Common myeloid progenitor, CD34-positive (primary cell): Measurements from ENCODE around the gene TOP2A.
"Not testable (repeated sequence)": the region's sequence is repeated elsewhere in the genome, so short reads cannot be mapped to it uniquely, and the experiment has no call there.

ENCODE experiments used
- CTCF ChIA-PET: fragments of 350-600 bp; sonication (Branson Sonifier 250); formaldehyde crosslinking; loops from one replicate; lab custom pipeline; 2021; ENCODE audit warnings: antibody characterized with exemption; lab: Charles Lee
- POLR2A ChIA-PET: fragments of 350-600 bp; sonication (Branson Sonifier 250); formaldehyde crosslinking; loops from one replicate; lab custom pipeline; 2021; ENCODE audit warnings: antibody characterized with exemption; lab: Charles Lee
- DNase-seq, 3 donors: peaks; one replicate each; pipeline versions ENCODE4 v3.0.0 to v3.0.0-alpha.2; 2013
- H3K27ac ChIP-seq, 2 experiments: 1 replicate in 1 of 2; 2 replicates in 1 of 2; pipeline ENCODE4 v1.7.0; 2013; ENCODE audit warnings: inconsistent platforms in 2 of 2, low read length in 2 of 2, mild to moderate bottlenecking in 2 of 2, low read depth in 1 of 2, moderate library complexity in 1 of 2; ENCODE audit not compliant: severe bottlenecking in 2 of 2, insufficient read depth in 1 of 2, poor library complexity in 1 of 2
- H3K27me3 ChIP-seq, 5 experiments: replicated peaks in 2 of 5; 1 replicate in 3 of 5; 2 replicates in 2 of 5; pipeline versions ENCODE4 v1.6.1 to v1.7.0; 2013; ENCODE audit warnings: low read length in 4 of 5, mild to moderate bottlenecking in 2 of 5, moderate library complexity in 2 of 5, inconsistent platforms in 1 of 5; ENCODE audit not compliant: insufficient read depth in 5 of 5, control insufficient read depth in 4 of 5
- H3K36me3 ChIP-seq, 4 experiments: 1 replicate in 2 of 4; 2 replicates in 2 of 4; pipeline versions ENCODE4 v1.6.1 to v1.7.0; 2013; ENCODE audit warnings: low read length in 3 of 4, control low read depth in 1 of 4, mild to moderate bottlenecking in 1 of 4; ENCODE audit not compliant: control insufficient read depth in 4 of 4, insufficient read depth in 4 of 4
- H3K4me1 ChIP-seq, 4 experiments: 1 replicate in 3 of 4; 2 replicates in 1 of 4; pipeline versions ENCODE4 v1.6.1 to v1.7.1; 2013; ENCODE audit warnings: low read length in 3 of 4, mild to moderate bottlenecking in 3 of 4, control low read depth in 1 of 4, inconsistent platforms in 1 of 4, moderate library complexity in 1 of 4; ENCODE audit not compliant: control insufficient read depth in 4 of 4, insufficient read depth in 4 of 4; ENCODE audit errors: control extremely low read depth in 1 of 4
- H3K4me3 ChIP-seq, 7 experiments: 1 replicate in 4 of 7; 2 replicates in 3 of 7; pipeline versions ENCODE4 v1.5.1 to v1.7.0; 2013; ENCODE audit warnings: mild to moderate bottlenecking in 7 of 7, low read length in 6 of 7, moderate library complexity in 6 of 7, inconsistent platforms in 2 of 7, low read depth in 2 of 7, control low read depth in 1 of 7; ENCODE audit not compliant: insufficient read depth in 4 of 7, control insufficient read depth in 1 of 7; ENCODE audit errors: extremely low read depth in 1 of 7
- H3K9me3 ChIP-seq, 5 experiments: 1 replicate in 4 of 5; 2 replicates in 1 of 5; pipeline versions ENCODE4 v1.6.1 to v1.7.1; 2013; ENCODE audit warnings: low read length in 4 of 5, mild to moderate bottlenecking in 2 of 5, inconsistent platforms in 1 of 5, low read depth in 1 of 5, moderate library complexity in 1 of 5; ENCODE audit not compliant: control insufficient read depth in 4 of 5, insufficient read depth in 2 of 5; ENCODE audit errors: control extremely low read depth in 1 of 5
- WGBS: methylation state at CpG from one replicate; pipeline ENCODE4 v1.1.5; 2013; ENCODE audit not compliant: insufficient coverage; 5-methylcytosine and 5-hydroxymethylcytosine counted together

Gene TOP2A

DNA sequence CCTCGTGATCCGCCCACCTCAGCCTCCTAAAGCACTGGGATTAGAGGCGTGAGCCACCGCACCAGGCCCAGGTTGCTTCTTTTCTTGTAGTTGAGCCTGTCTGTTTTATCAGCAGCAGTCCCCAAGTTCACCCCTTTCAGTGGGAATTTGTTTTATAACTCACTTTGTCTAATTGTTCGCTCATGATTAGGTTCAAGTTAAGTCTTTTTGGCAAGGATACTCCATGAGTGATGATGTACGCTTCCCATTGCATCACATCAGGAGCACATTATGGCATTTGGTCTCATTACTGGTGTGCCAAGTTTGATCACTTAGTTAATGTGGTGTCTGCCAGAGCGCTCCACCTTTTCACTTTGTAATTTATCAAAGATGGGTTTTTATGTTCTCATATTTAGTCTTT, 38.7 kb downstream of the TOP2A start:
- Histone ChIP-seq H3K27ac (no peak overlapping the region), H3K4me1 (peaks cover 3 to 8% (median 6%) of the 10 kb centered on the region in 4 experiments), H3K27me3 (no peaks in the 10 kb centered on the region), H3K36me3 (no peaks in the 10 kb centered on the region), H3K9me3 (no peaks in the 10 kb centered on the region), H3K4me3 (no peak overlapping the region)
- POLR2A ChIA-PET: interaction anchor here (0.6 kb wide), 1 partner anchor 24 kb away, joined by 3 read pairs; no protein-coding TSS in a partner anchor
- CTCF ChIA-PET: no interaction called here
- WGBS: 99% methylated on average over 6 of the region's 7 CpGs
- DNase-seq: no peak

DNA sequence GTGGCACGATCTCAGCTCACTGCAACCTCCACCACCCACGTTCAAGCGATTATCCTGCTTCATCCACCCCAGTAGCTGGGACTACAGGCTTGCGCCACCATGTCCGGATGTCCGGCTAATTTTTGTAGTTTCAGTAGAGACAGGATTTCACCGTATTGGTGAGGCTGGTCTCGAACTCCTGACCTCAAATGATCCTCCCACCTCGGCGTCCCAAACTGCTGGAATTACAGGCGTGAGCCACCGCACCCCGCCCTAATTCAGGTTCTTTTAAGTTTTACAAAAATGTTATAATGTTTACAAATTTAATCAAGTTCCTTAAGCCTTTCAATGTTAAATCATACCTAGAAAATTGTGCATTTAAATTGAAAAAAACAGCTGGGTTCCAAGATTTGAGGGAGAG, 39.9 kb downstream of the TOP2A start:
- ChIA-PET POLR2A (no interaction called here), CTCF (interaction anchor here (1.4 kb wide), 1 partner anchor 54 kb away, joined by 3 read pairs; no protein-coding TSS in a partner anchor)
- Histone ChIP-seq H3K27ac (no peak overlapping the region), H3K27me3 (no peaks in the 10 kb centered on the region), H3K4me3 (no peak overlapping the region), H3K9me3 (no peaks in the 10 kb centered on the region), H3K36me3 (no peaks in the 10 kb centered on the region), H3K4me1 (peaks cover 3 to 8% (median 6%) of the 10 kb centered on the region in 4 experiments)
- DNase-seq: no peak
- WGBS: 100% methylated on average over 3 of the region's 13 CpGs

- H3K27me3 ChIP-seq, POLR2A ChIA-PET, H3K27ac ChIP-seq, H3K4me1 ChIP-seq, H3K36me3 ChIP-seq, H3K9me3 ChIP-seq: not testable (repeated sequence)
- WGBS: 76% methylated on average over 5 of the region's 6 CpGs
- CTCF ChIA-PET: interaction anchor here (1.1 to 2.7 kb wide), 9 partner anchors 11 to 184 kb away, joined by 3 to 7 read pairs (median 4); no protein-coding TSS in a partner anchor
- peak overlapping the region in 4 of 7 experiments; percentile 11 to 55 (median 20) for H3K4me3 ChIP-seq
- peak in 2 of 3 donors; percentile 37 to 55 for DNase-seq
Measured at GRCh38 chr17:40376541-40376940, 41.2 kb downstream of the TOP2A start.

DNA sequence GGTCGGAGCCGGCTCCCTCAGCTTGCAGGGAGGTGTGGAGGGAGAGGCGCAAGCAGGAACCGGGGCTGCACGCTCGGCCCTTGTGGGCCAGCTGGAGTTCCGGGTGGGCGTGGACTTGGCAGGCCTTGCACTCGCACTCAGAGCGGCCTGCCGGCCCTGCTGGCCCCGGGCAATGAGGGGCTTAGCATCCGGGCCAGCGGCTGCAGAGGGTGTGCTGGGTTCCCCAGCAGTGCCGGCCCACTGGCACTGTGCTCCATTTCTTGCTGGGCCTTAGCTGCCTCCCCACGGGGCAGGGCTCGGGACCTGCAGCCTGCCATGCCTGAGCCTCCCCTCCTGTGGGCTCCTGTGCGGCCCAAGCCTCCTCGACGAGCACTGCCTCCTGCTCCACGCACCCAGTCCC, 41.9 kb downstream of the TOP2A start:
- ChIA-PET POLR2A (interaction anchor here (0.6 kb wide), 1 partner anchor 101 kb away, joined by 3 read pairs; no protein-coding TSS in a partner anchor), CTCF (interaction anchor here (1.3 to 2.7 kb wide), 6 partner anchors 11 to 185 kb away, joined by 3 to 10 read pairs (median 6); partner anchors contain the start of gene GJD3)
- H3K4me1 ChIP-seq, DNase-seq, H3K36me3 ChIP-seq, H3K9me3 ChIP-seq, H3K4me3 ChIP-seq, H3K27ac ChIP-seq, H3K27me3 ChIP-seq: not testable (repeated sequence)
- WGBS: 96% methylated on average over 13 of the region's 21 CpGs

DNA sequence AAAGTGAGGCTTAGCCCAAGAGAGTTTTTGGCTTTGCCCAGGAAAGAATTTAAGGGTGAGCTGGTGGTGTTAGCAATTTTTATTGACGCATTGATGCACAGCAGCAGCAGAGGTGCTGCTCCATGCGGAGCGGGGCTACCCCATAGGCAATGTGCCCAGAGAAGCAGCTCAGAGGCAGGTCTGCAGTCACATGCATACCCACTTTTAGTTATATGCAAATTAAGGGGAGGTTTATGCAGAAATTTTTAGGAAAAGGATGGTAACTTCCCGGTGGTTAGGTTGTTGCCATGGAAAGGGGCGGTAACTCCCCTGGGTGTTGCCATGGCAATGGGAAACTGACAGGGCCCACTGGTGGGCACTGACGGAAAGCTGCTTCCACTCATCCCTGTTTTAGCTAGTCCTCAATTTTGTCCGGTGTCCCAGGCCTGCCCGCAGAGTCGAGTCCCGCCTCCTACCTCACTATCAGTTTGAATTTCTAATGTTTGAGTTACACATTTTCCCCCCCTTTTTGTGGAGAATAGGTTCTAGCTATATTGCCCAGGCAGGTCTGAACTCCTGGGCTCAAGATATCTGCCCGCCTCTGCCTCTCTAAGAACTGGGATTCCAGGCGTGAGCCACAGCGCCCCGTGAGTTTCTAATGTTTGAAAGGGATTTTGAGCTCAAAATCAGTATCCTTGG, 42.7 kb downstream of the TOP2A start:
- CTCF ChIA-PET: interaction anchor here (1.3 to 2.7 kb wide), 5 partner anchors 10 to 41 kb away, joined by 6 to 10 read pairs (median 7); partner anchors contain the start of gene GJD3
- Histone ChIP-seq H3K9me3 (no peaks in the 10 kb centered on the region), H3K4me1 (peaks cover 3 to 8% (median 6%) of the 10 kb centered on the region in 4 experiments), H3K4me3 (no peak overlapping the region), H3K27me3 (no peaks in the 10 kb centered on the region), H3K27ac (no peak overlapping the region), H3K36me3 (no peaks in the 10 kb centered on the region)
- DNase-seq: no peak
- POLR2A ChIA-PET: interaction anchor here (0.6 kb wide), 1 partner anchor 348 kb away, joined by 3 read pairs; no protein-coding TSS in a partner anchor
- WGBS: 95% methylated on average over 8 of the region's 14 CpGs

DNA sequence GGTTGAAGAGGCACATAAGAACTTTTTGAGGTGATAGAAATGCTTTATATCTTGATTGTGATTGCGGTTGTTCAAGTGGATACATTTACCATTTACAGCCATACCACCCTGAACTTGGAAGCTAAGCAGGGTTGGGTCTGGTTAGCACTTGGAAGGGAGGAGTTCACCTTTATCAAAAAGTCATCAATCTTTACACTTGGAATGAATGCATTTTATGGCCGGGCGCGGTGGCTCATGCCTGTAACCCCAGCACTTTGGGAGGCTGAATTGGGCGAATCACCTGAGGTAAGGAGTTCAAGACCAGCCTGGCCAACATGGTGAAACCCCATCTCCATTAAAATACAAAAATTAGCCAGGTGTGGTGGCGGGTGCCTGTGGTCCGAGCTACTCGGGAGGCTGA, 43.7 kb downstream of the TOP2A start:
- ChIA-PET POLR2A (no interaction called here), CTCF (interaction anchor here (1.3 to 1.9 kb wide), 2 partner anchors 12 to 15 kb away, joined by 6 to 8 read pairs; no protein-coding TSS in a partner anchor)
- no peak overlapping the region for H3K4me3 ChIP-seq
- DNase-seq: no peak
- no peaks in the 10 kb centered on the region for H3K36me3 ChIP-seq
- H3K27me3 ChIP-seq: no peaks in the 10 kb centered on the region
- no peaks in the 10 kb centered on the region for H3K9me3 ChIP-seq
- no peak overlapping the region for H3K27ac ChIP-seq
- peaks cover 3 to 8% (median 6%) of the 10 kb centered on the region in 4 experiments for H3K4me1 ChIP-seq
- 96% methylated on average over 5 of the region's 8 CpGs for WGBS

DNA sequence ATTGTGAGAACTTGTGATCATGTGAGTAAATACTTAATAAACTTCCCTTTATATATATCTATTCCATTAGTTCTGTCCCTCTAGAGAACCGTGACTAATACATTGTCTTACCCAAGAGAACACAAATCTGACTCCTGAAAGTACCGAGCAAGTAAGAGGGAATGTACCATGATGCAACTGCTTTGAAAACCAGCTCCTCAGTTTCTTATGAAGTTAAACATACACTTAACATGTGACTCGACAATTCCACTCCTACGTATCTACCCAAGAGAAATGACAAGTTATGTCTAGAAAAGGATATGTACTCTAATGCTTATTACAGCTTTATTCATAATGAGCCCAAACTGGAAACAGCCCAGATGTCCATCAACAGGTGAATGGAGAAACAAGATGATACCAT, 44.4 kb downstream of the TOP2A start:
- Histone ChIP-seq H3K9me3 (no peaks in the 10 kb centered on the region), H3K4me3 (no peak overlapping the region), H3K4me1 (peaks cover 3 to 8% (median 6%) of the 10 kb centered on the region in 4 experiments), H3K27ac (no peak overlapping the region), H3K27me3 (no peaks in the 10 kb centered on the region), H3K36me3 (no peaks in the 10 kb centered on the region)
- WGBS: 100% methylated on average over 2 of the region's 4 CpGs
- no peak for DNase-seq
- POLR2A ChIA-PET: no interaction called here
- CTCF ChIA-PET: no interaction called here
